Osteoblast (primary cell): ENCODE measurements around the gene COL18A1. TPM values are rescaled to one million over a fixed set of nuclear protein-coding genes. Genes with fewer than 3 reads are reported as not detected.

Experiments used
- DNase-seq: peaks from one replicate; pipeline ENCODE4 v3.0.0; 2011; ENCODE audit warnings: low spot score, mixed read lengths; ENCODE audit not compliant: insufficient read length; ENCODE audit errors: missing footprints
- H2AFZ ChIP-seq: 2 replicates; pipeline ENCODE4 v1.6.0; 2011; ENCODE audit warnings: mild to moderate bottlenecking, low read length
- H3K27ac ChIP-seq: 2 replicates; pipeline ENCODE4 v1.5.1; 2011; ENCODE audit warnings: mild to moderate bottlenecking, low read depth, low read length, moderate library complexity
- H3K27me3 ChIP-seq: 2 replicates; pipeline ENCODE4 v1.6.0; 2012; ENCODE audit warnings: mild to moderate bottlenecking, control low read depth, inconsistent platforms, low read length, moderate library complexity; ENCODE audit not compliant: insufficient read depth
- H3K36me3 ChIP-seq: 2 replicates; pipeline ENCODE4 v1.5.1; 2011; ENCODE audit warnings: mild to moderate bottlenecking, low read length, control low read depth, moderate library complexity; ENCODE audit not compliant: insufficient read depth
- H3K4me1 ChIP-seq: 2 replicates; pipeline ENCODE4 v1.5.1; 2011; ENCODE audit warnings: mild to moderate bottlenecking, low read length, control low read depth, moderate library complexity; ENCODE audit not compliant: insufficient read depth
- H3K4me2 ChIP-seq: 2 replicates; pipeline ENCODE4 v1.6.0; 2011; ENCODE audit warnings: mild to moderate bottlenecking, low read length; ENCODE audit not compliant: insufficient read depth
- H3K4me3 ChIP-seq: fragments of 200-600 bp; sonication (generic); 3 replicates; pipeline ENCODE4 v1.5.1; 2012; ENCODE audit warnings: mild to moderate bottlenecking, low read length, inconsistent platforms; ENCODE audit not compliant: insufficient read depth
- H3K79me2 ChIP-seq: 2 replicates; pipeline ENCODE4 v1.6.0; 2012; ENCODE audit warnings: mild to moderate bottlenecking, low read length, control low read depth, inconsistent platforms; ENCODE audit not compliant: insufficient read depth
- H3K9me3 ChIP-seq: 2 replicates; pipeline ENCODE4 v1.5.1; 2011; ENCODE audit warnings: low read depth, low read length, control low read depth
- H4K20me1 ChIP-seq: 2 replicates; pipeline ENCODE4 v1.6.0; 2012; ENCODE audit warnings: mild to moderate bottlenecking, low read length, control low read depth; ENCODE audit not compliant: insufficient read depth
- total RNA-seq: library from RNA; depleted of rRNA; stranded (reverse); fragments of >200 nt; gene quantifications from 2 replicates; pipeline ENCODE4 v1.2.3, GENCODE V29; 2012
- TF ChIP-seq, protein P1 (sequence below): IDR thresholded peaks from 2 replicates; pipeline ENCODE4 v1.5.1; 2011; ENCODE audit warnings: mild to moderate bottlenecking, low read depth, low read length, moderate library complexity; ENCODE audit errors: extremely low read depth

COL18A1 gene
- total RNA-seq, 1 donor, result 8.3 TPM

DNA sequence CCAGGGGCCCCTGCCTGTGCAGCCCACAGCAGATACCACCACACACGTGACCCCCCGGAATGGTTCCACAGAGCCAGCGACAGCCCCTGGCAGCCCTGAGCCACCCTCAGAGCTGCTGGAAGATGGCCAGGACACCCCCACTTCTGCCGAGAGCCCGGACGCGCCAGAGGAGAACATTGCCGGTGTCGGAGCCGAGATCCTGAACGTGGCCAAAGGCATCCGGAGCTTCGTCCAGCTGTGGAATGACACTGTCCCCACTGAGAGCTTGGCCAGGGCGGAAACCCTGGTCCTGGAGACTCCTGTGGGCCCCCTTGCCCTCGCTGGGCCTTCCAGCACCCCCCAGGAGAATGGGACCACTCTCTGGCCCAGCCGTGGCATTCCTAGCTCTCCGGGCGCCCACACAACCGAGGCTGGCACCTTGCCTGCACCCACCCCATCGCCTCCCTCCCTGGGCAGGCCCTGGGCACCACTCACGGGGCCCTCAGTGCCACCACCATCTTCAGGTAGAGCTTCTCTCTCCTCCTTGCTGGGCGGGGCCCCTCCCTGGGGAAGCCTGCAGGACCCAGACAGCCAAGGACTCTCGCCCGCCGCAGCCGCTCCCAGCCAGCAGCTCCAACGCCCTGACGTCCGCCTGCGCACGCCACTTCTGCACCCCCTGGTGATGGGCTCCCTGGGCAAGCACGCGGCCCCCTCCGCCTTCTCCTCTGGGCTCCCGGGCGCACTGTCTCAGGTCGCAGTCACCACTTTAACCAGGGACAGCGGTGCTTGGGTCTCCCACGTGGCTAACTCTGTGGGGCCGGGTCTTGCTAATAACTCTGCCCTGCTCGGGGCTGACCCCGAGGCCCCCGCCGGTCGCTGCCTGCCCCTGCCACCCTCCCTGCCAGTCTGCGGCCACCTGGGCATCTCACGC, 51.0 kb downstream of the COL18A1 start:
- Histone ChIP-seq H3K4me2 (peak overlapping the region; percentile 81), H3K36me3 (no peaks in the 10 kb centered on the region), H3K27me3 (peaks cover 5% of the 10 kb centered on the region), H2AFZ (peak overlapping the region; percentile 67), H3K4me3 (peak overlapping the region; percentile 52), H3K27ac (peak overlapping the region; percentile 33), H3K9me3 (no peaks in the 10 kb centered on the region), H4K20me1 (no peaks in the 10 kb centered on the region), H3K79me2 (no peaks in the 10 kb centered on the region), H3K4me1 (peaks cover 28% of the 10 kb centered on the region)
- TF ChIP-seq, protein P1, sequence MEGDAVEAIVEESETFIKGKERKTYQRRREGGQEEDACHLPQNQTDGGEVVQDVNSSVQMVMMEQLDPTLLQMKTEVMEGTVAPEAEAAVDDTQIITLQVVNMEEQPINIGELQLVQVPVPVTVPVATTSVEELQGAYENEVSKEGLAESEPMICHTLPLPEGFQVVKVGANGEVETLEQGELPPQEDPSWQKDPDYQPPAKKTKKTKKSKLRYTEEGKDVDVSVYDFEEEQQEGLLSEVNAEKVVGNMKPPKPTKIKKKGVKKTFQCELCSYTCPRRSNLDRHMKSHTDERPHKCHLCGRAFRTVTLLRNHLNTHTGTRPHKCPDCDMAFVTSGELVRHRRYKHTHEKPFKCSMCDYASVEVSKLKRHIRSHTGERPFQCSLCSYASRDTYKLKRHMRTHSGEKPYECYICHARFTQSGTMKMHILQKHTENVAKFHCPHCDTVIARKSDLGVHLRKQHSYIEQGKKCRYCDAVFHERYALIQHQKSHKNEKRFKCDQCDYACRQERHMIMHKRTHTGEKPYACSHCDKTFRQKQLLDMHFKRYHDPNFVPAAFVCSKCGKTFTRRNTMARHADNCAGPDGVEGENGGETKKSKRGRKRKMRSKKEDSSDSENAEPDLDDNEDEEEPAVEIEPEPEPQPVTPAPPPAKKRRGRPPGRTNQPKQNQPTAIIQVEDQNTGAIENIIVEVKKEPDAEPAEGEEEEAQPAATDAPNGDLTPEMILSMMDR, result no peak
- peak; percentile 83 for DNase-seq

DNA sequence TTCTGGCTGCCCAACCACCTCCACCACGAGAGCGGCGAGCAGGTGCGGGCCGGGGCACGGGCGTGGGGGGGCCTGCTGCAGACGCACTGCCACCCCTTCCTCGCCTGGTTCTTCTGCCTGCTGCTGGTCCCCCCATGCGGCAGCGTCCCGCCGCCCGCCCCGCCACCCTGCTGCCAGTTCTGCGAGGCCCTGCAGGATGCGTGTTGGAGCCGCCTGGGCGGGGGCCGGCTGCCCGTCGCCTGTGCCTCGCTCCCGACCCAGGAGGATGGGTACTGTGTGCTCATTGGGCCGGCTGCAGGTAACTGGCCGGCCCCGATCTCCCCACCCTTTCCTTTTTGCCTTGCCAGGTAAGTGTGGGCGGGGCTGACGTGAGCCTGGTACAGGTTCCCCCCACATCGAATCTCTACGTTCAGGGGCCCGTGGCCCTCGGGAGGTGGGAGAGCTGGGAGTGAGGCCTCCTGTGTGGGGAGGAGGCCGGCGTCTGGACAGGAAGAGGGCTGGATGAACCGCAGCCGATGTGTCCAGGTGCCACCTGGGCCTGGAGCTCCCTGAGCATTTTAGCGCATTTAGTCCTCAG, 51.7 kb downstream of the COL18A1 start:
- Histone ChIP-seq H3K27ac (no peak overlapping the region), H3K27me3 (peaks cover 5% of the 10 kb centered on the region), H3K9me3 (no peaks in the 10 kb centered on the region), H2AFZ (no peak overlapping the region), H4K20me1 (no peaks in the 10 kb centered on the region), H3K79me2 (no peaks in the 10 kb centered on the region), H3K36me3 (no peaks in the 10 kb centered on the region), H3K4me3 (no peak overlapping the region), H3K4me1 (peaks cover 33% of the 10 kb centered on the region), H3K4me2 (no peak overlapping the region)
- DNase-seq, result peak; percentile 56
- TF ChIP-seq, protein P1, result no peak

DNA sequence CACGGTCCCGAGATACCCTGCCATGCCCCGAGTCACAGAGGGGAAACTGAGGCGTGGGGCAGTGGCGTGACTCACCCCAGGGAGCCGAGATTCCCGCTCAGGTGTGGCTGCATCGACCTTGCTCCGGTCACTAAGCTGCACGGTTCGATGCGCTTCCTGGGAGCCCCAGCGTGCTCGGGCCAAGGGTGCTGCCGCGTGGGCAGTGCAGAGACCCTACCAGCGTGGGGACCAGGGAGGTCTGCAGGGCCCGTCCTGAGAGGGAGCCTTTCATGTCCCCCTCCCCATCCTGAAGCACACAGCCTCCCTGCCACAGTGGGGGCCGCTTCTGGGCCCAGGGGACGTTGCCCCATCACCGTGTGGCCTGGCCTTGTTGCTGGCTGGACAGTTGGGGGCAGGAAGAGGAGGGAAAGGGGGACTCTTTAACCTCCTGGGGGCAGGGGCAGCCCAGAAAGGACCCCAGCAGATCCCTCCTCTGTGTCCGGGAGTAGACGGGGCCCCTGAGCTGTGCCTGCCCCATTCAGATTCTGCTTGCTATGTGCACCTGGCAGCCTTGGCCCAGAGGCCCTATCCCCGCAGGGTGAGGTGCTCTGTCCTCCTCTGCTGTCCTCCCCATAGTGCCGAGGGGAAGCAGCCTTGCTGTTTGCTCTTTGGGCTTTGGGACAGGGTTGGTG, 52.3 kb downstream of the COL18A1 start:
- Histone ChIP-seq H3K4me2 (no peak overlapping the region), H3K4me3 (no peak overlapping the region), H3K79me2 (no peaks in the 10 kb centered on the region), H3K36me3 (no peaks in the 10 kb centered on the region), H3K4me1 (peaks cover 33% of the 10 kb centered on the region), H3K27ac (no peak overlapping the region), H3K27me3 (peaks cover 5% of the 10 kb centered on the region), H4K20me1 (no peaks in the 10 kb centered on the region), H3K9me3 (no peaks in the 10 kb centered on the region), H2AFZ (no peak overlapping the region)
- DNase-seq, result peak; percentile 75
- TF ChIP-seq, protein P1, result no peak

DNA sequence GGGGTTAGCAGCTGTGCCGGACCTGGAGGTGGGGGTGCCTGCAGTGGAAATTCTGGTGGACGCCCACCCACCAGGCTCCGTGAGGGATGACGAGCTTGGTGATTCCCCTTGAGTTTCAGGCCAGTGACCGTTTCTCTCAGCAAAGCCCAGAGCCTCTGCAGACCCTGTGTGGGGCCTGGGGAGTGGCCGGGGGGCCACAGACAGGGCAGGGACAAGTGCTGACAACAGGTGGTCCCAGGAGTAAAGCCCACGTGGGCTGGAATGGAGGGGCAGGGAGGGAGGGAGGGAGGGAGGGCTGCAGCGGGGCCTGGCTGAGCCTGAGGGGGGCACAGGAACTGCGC, 52.8 kb downstream of the COL18A1 start:
- H3K27me3 ChIP-seq, result peaks cover 5% of the 10 kb centered on the region
- no peaks in the 10 kb centered on the region for H3K36me3 ChIP-seq
- H3K4me1 ChIP-seq, result peaks cover 33% of the 10 kb centered on the region
- H4K20me1 ChIP-seq, result no peaks in the 10 kb centered on the region
- H3K4me2 ChIP-seq, result no peak overlapping the region
- H3K4me3 ChIP-seq, result no peak overlapping the region
- TF ChIP-seq, protein P1, result no peak
- peak; percentile 80 for DNase-seq
- H3K27ac ChIP-seq, result no peak overlapping the region
- H3K79me2 ChIP-seq, result no peaks in the 10 kb centered on the region
- H2AFZ ChIP-seq, result no peak overlapping the region
- H3K9me3 ChIP-seq, result no peaks in the 10 kb centered on the region
